GM21619 (cell line): ENCODE data around the gene ACOX1.

Source experiments
- ATAC-seq: cut with Tn5 transposase; IDR thresholded peaks from one replicate; pipeline ENCODE4 v1.9.1; 2021; ENCODE audit not compliant: unreplicated experiment

Gene ACOX1

DNA sequence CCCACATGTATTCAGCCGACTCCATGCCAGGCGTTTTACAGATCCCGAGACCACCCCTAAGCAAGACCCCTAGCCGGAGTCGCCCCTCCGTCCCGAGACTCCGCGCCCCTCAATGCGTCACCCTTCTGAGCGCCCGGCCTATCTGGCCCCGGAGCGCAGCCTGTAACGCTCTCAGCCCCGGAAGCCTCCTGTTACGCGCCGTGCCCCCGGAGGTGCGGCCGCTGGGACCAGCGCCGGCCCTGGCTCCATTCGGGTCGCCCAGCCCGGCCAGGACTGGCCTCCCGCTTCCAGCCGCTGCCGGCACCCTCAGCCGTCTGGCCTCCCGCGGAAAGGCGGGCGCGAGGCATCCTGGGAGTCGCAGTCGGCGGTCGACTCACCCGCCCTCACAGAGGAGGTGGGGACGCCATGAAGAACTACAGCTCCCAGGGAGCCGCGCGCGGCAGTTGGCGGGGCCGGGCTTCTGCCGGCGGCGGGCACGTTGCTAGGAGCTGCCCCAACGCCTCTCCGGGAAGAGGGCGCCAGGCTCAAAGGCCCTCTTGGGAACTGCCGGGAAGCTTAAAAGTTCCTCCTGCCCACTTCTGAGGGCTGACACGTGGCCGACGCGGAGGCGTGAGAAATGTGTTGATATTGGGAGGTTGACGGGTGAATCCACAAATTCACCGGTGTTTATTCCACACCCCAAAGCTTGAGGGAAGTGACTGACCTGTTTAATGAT lies 38.1 kb downstream of the ACOX1 start, which contains the start of gene FBF1:
Gene FBF1, minus strand, starts transcription at position 316 of the 715 bp plus-strand sequence. CDS start 2,893 bp downstream, outside the sequence.
- peak; percentile 90 for ATAC-seq

DNA sequence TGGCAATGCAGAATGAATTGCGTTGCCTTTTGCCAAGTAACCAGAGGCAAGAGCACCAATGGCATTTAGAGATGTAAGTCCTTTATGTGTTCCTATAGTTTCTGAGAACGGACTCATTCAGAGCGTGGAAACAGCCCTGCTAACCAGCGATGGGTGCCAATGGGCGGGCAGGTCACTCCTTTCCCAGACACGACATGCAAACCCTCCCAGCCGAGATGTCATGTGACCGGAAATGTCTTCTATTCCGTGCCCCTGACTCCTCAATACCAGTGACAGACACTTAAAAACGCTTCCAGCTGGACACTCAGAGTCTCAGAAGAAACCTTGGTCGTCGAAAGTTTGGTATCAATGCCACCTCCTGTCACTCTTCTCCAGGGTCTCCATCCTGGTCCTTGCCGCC lies 41.3 kb downstream of the ACOX1 start:
- no peak for ATAC-seq

DNA sequence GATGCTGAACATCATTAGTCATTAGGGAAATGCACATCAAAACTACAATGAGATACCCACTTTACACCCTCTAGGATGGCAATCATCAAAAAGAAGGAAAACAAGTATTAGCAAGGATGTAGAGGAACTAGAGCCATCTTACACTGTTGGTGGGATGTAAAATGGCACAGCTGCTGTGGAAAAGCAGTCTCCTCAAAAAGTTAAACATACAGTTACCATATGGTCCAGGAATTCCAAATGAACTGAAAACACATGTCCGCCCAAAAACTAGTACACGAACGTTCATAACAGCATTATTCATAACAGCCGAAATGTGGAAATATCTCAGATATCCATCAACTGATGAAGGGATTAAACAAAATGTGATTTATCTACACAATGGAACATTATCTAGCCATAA lies 45.2 kb downstream of the ACOX1 start:
- no peak for ATAC-seq

DNA sequence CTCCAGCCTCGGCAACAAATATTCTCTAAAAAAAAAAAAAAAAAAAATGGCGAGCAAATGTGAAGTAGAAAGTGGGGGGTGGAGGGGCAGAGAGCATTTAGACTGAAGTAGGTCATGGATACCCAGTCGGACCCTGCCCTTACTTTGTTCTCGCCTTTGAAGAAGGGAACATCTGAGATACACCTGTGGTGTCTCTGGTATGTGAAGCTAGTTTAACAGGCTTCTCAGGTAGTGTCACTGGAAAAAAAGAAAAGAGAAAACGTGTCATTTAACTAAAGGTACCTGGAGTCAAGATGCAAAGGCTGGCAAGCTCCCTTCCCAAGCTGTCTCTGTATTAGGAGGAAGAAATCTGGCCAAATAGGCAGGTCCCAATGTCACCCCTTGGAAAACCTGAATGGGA lies 46.1 kb downstream of the ACOX1 start:
- no peak for ATAC-seq

DNA sequence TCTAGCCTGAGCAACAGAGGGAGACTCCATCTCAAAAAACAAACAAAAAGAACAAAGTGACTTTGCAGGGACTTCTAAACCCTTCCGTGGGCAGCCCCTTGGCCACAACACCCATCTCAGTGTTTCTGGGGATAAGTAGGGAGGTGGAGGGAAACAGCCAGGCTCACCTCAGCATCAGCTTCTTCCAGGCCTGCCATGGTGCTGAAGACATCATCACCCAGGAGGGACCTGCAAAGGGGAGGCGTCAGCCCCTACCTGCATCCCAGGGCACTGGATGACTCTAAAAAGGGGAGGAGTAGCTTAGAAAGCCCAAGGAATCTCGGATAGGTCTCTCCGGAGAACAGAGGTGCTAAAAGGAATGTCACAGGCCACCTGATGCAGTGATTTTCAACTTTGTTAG lies 47.9 kb downstream of the ACOX1 start:
- ATAC-seq = no peak

DNA sequence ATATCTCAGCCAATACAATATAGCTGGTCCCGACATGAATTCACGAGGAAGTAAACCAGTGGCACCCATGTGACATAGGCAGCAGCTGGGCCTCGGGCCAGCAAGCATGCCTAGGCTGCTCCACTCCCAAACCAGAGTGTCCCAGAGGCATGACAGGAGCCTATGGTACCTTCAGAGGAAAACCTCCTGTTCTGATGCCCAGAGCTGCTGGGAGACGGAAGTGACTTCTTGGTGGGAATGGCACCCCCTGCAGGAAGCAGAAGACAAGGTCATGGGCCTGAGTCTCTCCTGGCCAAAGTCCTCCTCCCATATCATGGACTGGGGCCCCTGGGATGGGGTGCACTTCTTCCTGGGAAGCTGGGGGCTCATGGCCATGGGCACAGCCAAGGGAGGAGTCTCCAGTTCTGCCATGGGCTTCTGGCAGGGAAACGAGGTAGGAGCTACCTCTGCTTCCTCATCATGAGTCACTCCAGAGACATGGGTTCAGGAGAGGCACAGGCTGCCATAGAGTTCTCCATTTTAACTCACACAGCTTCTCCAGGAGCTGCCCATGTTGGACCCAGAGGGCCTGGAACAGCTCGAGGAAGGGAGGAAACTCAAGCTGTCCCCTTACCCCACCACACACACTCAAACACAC lies 51.6 kb downstream of the ACOX1 start:
- ATAC-seq = no peak

DNA sequence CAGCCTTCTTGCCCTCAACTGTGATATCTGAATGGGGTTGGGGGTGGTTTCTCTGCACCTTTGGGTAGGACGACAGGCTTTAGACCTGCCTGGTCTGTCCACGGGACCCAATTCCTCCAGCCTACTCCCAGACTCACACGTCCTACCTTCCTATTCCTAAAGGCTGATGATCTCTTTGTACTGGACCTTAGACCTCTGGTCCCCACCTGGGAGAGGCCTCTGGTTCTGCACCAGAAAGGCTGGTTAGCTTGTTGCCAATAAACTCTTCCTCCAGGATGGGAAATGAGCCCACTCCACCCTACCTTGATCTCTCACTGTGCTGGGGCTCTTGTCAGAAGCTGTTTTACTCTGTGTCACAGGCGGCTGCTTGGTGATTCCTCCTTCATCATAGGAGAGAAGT lies 52.5 kb downstream of the ACOX1 start:
- no peak for ATAC-seq

DNA sequence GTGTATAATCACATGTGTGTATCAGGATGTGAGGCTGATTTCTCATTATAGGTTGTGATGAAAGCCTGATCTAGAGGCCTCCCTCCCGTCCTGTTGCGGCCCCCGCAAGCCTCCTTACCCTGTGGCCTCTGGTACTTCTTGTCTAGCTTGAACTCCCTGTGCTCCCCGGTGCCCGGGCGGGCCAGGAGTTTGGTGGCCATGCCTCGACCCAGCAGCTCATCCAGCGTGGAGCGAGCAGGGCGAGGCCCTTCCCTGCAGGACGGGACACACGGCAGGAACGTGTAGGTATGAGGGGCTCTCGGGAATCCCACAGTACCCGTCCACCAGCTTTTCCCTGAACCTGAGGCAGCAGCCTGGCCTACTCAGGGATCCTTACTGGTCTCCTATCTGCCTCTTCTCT lies 53.1 kb downstream of the ACOX1 start:
- ATAC-seq = no peak

DNA sequence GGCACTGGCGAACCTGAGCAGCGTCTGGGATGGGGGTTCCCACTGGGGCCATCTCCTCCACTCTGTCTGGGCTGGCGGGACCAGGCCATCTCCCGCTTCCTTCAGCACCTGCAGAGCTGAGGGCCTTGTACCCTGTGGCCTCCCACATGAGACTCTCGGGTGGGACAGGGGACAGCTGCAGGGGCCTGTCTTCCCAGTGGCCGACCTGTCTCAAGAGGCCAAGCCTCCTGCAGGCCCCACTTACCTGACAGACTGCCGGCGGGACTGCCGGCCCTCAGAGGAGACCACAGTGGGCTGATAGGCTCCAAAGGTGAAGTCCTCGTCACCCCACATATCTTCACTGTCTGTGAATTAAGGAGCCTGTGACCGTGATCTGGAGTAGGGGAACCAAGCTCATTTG lies 53.9 kb downstream of the ACOX1 start:
- no peak for ATAC-seq

DNA sequence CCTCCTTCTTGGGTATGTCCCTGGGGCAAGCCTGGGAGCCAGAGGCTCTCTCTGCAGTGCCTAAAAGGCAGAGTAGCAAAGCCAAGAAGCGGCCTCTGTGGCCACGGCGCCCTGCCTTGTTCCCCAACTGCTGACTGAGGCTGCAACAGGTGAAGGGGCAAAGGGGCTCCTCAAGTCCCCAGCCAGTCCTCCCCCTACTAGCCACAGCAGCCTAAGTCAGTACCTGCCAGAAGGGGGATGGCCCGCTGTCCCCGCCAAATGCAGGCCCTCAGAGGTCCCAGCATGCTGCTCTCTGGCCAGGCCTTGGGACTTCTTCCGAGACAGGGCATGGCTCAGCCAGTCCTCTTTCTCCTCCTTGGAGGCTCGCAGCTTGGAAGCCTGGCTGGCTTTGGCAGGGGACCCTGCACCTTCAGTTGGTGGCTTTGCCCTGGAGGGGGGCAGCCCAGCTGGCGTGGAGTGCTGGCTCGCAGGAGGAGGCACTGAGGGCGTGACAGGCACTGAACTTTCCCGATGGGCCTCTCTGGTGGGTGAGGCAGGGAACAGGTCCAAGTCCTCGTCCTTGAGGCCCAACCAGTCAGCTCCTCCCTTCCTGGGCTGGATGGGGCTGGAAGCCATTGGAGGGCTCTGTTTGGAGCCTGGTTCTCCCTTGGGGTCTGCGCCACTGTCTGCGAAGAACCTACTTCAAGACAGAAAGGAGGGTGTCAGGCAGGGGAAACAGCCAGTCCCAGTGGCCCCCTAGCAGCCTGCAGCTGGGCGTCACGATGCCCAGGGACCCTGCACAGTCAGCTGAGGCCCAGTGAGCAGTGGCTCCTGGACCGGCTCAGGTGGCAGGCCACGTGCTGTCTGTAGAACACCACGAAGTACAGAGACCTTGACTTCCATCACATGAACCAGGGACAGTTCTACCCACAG lies 55.7 kb downstream of the ACOX1 start:
- ATAC-seq = no peak

DNA sequence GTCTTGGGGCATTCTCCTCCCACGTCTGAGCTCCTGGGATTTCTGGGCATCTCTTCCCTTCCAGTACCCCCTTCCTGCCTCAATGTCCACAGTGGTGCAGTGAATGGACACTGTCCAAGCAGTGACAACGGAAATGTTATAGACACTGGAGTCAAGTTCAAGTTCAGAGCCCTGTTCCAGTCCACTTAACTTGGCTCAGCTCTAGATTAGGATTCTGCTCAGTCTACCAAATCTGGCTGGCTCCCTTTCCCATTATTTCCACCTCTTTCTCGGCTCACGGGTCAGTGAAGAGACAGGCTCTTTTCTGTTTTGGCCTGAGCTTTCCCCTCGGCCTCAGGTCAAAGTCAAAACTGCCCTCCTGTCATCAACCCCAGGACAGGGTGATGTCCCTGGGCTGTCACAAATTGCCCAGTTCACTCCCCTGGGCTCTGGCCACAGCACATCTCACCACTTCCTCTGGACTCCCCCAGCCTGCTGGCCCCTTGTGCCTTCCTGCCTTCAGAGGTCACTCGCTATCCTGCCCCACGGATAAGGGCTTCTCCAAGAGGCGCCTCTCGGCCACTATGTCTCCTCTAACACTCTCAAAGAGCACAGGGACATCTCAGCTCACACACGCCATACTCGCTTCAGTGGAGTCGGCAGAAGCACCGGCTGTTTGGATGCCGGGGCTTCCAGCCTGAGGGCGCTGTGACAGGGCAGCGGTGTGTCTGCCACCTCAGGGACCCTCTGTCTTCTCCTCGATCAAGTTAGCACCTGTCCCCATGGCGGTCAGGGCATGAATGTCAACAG lies 56.6 kb downstream of the ACOX1 start:
- no peak for ATAC-seq

DNA sequence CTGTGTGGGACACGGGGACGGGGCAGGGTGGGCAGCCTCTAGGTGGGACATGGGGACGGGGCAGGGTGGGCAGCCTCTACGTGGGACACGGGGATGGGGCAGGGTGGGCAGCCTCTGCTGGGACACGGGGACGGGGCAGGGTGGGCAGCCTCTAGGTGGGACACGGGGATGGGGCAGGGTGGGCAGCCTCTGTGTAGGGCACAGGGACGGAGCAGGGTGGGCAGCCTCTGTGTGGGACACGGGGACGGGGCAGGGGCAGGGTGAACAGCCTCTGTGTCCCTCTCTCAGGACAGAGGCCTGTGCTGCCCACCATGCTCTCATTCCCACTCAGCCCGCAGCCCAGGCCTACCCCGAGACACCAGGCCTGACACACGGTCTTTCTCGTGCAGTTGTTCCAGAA lies 57.4 kb downstream of the ACOX1 start:
- ATAC-seq = no peak

DNA sequence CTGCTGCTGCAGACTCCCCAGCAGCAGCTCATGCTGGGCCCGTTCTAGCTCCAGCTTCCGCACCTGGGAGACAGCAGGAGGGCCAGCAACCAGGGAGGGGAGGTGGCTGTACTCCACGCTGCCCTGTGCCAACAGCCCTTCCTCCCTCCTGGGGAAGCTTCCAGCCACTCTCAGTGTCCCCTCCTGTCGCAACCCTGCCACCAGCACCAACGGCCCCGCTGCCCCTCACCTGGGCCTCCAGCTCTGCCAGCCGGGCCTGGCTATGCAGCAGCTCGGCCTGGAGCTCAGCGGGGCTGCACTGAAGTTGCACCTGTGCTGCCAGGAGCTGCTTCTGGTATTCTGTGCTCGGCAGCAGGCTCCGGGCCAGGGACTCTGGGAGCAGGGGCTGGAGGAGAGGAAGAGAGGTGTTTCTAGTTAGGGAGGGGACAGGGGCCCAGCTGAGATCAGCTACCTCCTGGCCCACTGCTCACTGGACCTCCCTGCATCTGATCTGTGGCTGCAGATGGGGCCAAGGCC lies 58.9 kb downstream of the ACOX1 start:
- ATAC-seq = no peak

DNA sequence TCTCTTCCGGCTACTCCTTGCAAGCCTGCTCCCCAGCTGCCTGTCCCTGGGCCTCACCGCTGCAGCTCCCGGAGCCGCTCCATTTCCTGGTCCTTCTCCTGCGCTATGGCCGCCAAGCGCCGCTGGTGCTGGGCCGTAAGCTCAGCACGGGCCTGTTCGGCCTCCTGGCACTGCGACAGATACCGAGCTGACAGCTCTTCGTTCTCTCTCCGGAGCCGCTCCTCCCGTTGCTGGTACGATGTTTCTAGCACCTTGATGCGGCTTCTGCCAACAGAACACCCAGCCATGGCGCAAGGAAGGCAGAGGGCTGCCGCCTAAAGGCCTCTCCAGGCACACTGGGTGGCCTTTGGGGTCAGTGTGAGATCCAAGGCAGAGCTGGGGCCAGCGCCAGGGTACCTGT lies 59.4 kb downstream of the ACOX1 start:
- no peak for ATAC-seq

DNA sequence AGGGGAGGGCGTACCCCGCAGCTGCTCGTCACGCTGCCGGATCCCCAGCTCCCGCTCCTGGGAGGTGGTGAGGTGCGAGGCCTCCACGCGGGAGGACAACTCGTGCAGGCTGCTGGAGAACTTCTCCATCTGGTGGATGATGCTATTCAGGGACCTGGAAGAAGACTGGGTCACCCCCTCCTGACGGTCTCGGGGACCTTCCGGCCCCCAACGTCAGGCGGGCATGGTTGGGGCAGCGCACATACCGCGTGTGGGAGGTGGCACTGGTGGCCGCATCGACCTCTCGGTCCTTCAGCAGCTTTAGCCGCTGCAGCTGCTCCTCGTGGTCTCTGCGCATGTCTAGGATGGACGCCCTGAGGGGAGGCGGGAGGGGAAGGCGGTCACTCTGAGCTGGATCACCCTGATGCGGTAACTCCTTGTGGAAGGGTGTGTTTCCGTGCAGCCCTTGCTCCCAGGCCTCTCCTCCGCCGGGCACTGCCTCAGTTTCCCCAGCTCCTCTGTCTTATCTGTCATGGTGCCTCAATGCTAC lies 61.0 kb downstream of the ACOX1 start:
- ATAC-seq = no peak

DNA sequence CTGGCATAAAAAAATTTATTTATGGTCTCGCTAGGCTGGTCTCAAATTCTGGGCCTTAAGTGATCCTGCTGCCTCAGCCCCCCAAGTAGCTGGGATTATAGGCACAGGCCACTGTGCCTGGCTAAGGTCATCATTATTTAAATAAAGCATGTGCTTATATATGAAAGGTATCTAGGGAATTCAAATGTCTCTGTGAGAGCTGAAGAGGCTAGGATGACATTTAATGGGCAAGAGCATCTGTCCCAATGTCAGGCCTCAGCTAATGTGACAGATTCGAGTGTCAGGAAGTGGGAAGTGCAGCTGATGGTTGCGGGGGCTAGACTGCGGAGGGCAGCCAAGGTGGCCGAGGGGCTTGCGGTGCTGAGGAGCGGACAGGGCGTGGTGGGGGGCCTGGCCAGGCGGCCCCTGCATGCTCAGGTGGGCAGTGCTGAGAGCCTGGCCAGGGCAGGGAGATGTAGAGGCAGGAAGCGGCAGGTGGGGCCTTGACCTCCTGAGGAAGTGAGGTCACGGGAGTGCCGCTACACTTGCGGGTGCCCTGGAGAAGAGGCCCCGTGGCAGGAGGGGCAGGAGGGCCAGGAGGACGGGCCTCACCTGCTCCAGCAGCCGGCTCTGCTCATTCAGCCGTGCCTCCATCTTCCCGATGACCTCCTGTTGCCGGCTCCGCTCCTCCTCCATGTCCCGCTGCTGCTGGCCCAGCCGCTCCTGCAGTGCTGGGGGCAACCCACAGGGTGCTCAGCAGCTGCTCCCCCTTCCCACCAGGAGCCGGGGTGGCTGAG lies 61.6 kb downstream of the ACOX1 start:
- ATAC-seq = no peak

DNA sequence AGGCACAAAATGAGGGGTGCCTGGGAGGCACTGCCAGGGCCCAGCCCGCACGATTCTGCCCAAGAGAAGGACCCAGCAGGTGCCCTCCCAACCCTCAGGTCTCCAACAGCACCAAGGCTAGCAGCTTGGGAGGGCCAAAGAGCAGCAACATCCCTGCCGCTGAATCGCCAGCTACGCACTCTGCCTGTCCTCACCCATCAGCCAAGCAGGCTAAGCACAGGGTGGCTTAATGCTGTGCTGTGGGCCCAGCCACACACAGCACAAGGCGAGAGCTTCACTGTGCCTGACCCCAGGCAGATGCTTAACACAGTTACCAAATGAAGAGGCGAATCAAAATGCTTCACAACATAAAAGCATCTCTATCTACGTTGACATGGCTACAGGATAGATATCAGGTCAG lies 63.7 kb downstream of the ACOX1 start:
- no peak for ATAC-seq

DNA sequence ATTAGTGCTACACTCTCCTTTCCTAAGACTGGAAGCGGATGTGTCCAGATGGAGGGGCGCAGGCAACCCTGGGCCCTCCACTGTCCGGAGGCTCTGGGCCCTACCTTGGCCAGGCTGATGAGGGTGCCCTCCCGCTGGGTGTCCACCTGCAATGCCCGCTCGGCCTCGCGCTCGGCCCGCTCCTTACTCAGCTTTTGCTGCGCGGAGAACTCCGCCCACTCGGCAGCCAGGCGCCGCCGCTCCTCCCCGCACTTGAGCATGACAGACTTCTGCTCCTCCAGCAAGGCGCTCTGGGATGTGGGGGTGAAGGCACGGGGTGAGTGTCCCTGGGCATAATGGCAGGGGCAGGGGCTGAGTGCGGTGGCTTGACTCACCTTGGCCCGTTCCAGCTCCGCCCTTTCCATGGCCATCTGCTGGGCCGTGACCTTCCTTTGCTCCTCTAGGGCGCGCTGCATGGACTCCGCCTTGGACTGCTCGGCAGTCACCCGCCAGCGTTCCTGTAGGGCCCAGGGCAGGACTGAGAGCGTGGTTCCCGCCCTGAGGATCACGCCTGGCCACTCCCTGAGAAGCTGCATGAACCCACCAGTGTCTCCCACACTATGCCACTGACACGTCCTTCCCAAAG lies 64.2 kb downstream of the ACOX1 start:
- ATAC-seq = no peak

DNA sequence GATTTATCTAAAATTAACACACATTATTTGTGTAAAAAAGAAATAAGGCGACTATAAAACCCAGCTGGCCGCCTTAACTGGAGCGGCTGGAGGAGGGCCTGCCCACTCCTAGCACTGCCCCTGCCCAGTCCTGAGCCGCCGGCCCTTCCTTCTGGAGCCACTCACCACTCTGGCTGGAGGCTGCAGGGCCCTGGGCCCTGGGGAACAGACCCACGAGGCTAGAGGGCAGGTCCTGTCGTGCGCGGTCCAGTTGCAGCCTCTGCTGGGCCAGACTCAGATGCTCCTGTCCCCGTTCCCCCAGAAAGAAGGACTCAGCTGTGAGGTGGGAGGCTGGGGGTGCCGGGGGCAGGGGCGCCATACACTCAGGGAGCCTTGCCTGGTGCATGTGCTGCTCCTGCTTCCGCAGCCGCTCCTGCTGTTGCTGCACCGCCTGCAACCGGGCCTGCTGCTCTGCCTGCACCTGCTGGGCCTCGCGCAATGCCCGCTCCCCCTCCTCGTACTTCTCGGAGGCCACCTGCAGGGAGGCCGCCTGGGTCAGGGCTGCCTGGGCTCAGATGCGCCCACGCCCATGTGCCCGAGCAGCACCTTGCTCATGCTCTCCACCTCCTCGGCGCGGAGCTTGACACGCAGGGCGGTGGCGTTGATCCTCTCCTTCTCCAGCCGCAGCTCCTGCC lies 65.3 kb downstream of the ACOX1 start:
- ATAC-seq = no peak
